Measurements from ENCODE around the gene GPX3. TPM values are rescaled to one million over a fixed set of nuclear protein-coding genes. Genes with fewer than 3 reads are reported as not detected.

The GPX3 gene
- total RNA-seq, 3 donors from 2014 or later, result 44.6 to 460 (median 147) TPM

DNA sequence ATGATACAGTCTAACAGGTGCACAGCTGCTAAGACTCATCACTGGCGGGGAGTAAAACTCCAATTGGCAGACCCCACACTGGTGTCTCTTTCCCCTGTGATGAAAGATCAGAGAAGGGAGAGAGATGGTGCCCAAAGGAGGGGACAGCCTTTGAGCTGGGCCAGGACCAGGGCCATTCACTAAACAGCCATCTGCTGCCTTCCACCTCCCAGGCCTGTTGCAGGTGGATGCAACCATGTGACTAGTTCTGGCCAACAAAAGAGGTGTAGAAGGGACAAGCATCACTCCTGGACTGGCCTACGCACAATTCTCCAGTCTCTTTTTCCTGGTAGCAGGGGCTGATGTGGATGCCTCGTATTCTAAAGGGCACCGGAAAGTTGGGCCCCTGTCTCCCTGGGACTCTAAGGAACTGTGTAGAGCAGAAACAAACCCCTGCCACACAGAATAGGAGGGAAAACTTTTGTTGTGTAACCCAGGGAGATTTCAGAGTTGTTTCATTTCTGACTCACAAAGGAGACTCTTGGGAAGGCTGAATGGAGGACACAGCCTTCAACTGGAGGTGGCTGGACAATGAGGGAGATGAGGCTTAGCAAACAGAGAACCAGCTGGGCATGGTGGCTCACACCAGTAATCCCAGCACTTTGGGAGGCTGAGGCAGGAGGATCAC lies 33.5 kb downstream of the GPX3 start:
- TF ChIP-seq, protein P1, sequence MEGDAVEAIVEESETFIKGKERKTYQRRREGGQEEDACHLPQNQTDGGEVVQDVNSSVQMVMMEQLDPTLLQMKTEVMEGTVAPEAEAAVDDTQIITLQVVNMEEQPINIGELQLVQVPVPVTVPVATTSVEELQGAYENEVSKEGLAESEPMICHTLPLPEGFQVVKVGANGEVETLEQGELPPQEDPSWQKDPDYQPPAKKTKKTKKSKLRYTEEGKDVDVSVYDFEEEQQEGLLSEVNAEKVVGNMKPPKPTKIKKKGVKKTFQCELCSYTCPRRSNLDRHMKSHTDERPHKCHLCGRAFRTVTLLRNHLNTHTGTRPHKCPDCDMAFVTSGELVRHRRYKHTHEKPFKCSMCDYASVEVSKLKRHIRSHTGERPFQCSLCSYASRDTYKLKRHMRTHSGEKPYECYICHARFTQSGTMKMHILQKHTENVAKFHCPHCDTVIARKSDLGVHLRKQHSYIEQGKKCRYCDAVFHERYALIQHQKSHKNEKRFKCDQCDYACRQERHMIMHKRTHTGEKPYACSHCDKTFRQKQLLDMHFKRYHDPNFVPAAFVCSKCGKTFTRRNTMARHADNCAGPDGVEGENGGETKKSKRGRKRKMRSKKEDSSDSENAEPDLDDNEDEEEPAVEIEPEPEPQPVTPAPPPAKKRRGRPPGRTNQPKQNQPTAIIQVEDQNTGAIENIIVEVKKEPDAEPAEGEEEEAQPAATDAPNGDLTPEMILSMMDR (IDR thresholded peaks at IDR 0.05), result no peak
- intact Hi-C loops (cut with DNase I, micrococcal nuclease), result loop anchor here in 1 of 2 donors (5.0 kb wide), 1 partner anchor 63 kb away; no protein-coding TSS in a partner anchor
- H3K4me1 ChIP-seq (ENCODE audit: low read depth), result peaks cover 9% of the 10 kb centered on the region
- H3K4me3 ChIP-seq, result no peak overlapping the region
- ATAC-seq, result no peak
- DNase-seq, result no peak
- H3K36me3 ChIP-seq (ENCODE audit: low read depth), result no peaks in the 10 kb centered on the region
- H3K9me3 ChIP-seq, result no peaks in the 10 kb centered on the region

DNA sequence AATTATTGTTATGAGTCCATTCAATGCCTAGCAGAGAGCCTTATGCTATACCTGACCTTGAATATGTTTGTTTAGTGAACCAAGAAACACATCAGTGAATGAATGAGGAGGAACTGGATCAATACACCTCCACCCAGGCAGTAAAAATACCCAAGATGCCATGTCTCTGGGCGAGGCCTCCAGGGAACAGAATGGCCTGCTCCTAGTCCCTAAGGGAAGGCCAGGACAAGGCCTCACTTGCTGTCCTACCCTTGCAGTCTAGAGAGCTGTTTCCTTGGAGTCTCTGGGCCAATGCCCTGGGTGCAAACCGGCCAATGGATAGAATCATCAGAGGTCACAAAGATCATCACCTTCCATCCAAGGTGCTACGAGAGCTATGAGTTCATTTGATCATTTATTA lies 34.3 kb downstream of the GPX3 start:
- peak in 2 of 3 donors; percentile 65 to 72 for DNase-seq
- Histone ChIP-seq H3K36me3 (ENCODE audit: low read depth) (no peaks in the 10 kb centered on the region), H3K9me3 (no peaks in the 10 kb centered on the region), H3K4me1 (ENCODE audit: low read depth) (peaks cover 9% of the 10 kb centered on the region), H3K4me3 (no peak overlapping the region)
- TF ChIP-seq, protein P1 (IDR thresholded peaks at IDR 0.05), result no peak
- intact Hi-C loops (cut with DNase I, micrococcal nuclease), result loop anchor here in 1 of 2 donors (5.0 kb wide), 2 partner anchors 53 to 63 kb away; no protein-coding TSS in a partner anchor
- peak; percentile 90 for ATAC-seq

DNA sequence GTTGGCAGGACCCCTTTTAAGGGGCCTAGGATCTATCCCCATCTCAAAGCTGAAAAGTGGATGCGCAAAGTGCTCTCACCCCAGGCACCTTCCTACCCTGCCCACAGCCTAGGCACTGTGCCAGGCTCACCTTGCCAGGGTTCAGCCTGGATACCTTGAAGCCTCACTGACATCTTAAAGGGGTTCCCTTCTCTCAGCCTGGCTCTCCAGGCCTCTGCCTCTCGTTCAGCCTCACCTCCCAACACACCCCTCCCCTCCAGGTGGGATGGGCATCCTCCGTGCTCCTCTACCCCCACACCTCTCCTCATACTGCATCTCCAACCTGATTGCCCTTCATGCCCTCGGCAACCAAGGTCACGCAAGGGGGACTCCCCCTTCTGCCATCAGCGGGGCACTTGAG lies 34.9 kb downstream of the GPX3 start:
- peak in 2 of 3 donors; percentile 44 to 61 for DNase-seq
- no peak overlapping the region for H3K4me3 ChIP-seq
- TF ChIP-seq, protein P1 (IDR thresholded peaks at IDR 0.05), result no peak
- intact Hi-C loops (cut with DNase I, micrococcal nuclease), result loop anchor here in 1 of 2 donors (5.0 kb wide), 1 partner anchor 52 kb away; no protein-coding TSS in a partner anchor
- H3K4me1 ChIP-seq (ENCODE audit: low read depth), result peaks cover 9% of the 10 kb centered on the region
- no peaks in the 10 kb centered on the region for H3K9me3 ChIP-seq
- no peak for ATAC-seq
- no peaks in the 10 kb centered on the region for H3K36me3 ChIP-seq (ENCODE audit: low read depth)

DNA sequence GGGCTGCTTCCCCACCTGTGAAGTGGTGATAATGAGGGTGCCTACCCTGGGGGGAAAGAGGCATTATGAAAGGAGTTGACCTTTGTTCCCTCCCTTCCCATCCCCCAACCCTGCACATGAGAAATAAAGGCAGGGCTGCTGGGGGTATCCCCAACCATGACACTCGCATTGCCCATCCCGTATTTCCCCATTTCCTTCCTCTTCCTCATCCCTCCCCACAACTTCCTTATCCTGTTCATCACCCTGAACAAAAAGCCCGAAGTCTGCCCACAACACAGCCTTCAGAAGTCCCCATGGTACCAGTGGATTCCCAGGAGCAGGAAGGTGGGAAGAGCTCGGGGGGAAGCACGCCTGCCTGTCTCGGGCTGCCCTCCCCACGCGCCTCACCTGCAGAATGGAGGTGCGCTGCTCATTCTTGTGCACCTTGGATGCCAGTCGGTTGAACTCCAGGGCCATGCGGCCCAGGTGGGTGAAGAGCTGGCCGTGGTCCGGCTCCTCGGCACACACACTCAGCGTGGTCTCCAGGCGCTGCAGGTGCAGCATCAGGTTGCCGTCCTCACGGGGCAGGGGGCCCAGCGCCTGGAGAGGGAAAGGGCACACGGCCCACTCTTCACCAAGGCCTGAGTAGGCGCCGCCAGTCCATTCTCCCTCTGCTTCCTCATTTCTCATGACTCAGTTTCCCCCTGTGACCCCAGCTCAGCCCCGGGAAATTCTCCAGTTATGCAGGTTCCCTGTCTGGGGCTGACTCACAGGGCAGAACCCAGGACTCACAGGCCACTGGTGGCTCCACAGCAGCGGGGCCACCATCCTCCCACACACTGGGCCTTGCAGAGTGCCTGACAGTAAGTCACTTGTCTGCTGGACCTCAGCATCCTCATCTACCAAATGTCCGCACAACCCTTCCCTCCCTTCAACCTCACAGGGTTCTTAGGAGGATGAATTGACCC lies 36.3 kb downstream of the GPX3 start:
- TF ChIP-seq, protein P1 (IDR thresholded peaks at IDR 0.05), result no peak
- intact Hi-C loops (cut with DNase I, micrococcal nuclease), result loop anchor here in 1 of 2 donors (5.0 kb wide), 1 partner anchor 51 kb away; no protein-coding TSS in a partner anchor
- Histone ChIP-seq H3K36me3 (ENCODE audit: low read depth) (no peaks in the 10 kb centered on the region), H3K4me1 (ENCODE audit: low read depth) (peaks cover 9% of the 10 kb centered on the region), H3K4me3 (no peak overlapping the region), H3K9me3 (no peaks in the 10 kb centered on the region)
- no peak for DNase-seq
- no peak for ATAC-seq

DNA sequence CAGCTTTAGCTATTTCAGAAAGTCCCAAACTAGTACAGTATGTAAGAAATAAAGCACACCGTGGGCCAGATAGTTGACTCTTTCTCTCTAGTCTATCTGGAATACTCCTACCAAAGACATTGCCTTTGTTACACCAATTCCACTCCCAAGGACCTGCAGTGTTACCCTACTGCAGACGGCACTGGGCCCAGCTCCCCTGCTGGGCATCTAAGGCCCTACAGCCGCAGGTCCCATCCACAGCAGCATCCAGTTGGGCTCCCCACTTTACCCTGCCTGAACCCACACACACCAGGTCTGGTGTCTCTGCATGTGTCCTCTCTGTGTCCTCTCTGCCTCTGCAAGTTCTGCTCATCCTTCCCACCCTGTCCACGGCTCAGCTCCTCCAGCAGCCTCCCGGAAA lies 37.9 kb downstream of the GPX3 start:
- Histone ChIP-seq H3K4me1 (ENCODE audit: low read depth) (peaks cover 13% of the 10 kb centered on the region), H3K36me3 (ENCODE audit: low read depth) (no peaks in the 10 kb centered on the region), H3K9me3 (no peaks in the 10 kb centered on the region), H3K4me3 (no peak overlapping the region)
- no peak for ATAC-seq
- intact Hi-C loops (cut with DNase I, micrococcal nuclease), result loop anchor here in 1 of 2 donors (5.0 kb wide), 1 partner anchor 49 kb away; no protein-coding TSS in a partner anchor
- TF ChIP-seq, protein P1 (IDR thresholded peaks at IDR 0.05), result no peak
- DNase-seq, result peak in 1 of 3 donors; percentile 25
